Tibial nerve (tissue), 4 donors: ENCODE data around the gene GTSF1L. TPM values are rescaled to one million over a fixed set of nuclear protein-coding genes. Genes with fewer than 3 reads are reported as not detected.

Experiments used
- DNase-seq, 2 donors: peaks; one replicate each; pipeline ENCODE4 v3.0.0-alpha.2; 2019; ENCODE audit warnings: low spot score in 2 of 2
- H3K27ac ChIP-seq, 4 donors: fragments of 200-600 bp; sonication (generic) in 3 of 4; one replicate each; pipeline ENCODE4 v1.5.1; 2017 to 2019; ENCODE audit warnings: mild to moderate bottlenecking in 1 of 4
- H3K27me3 ChIP-seq, 2 donors: fragments of 200-600 bp; sonication (generic) in 1 of 2; one replicate each; pipeline versions ENCODE4 v1.5.1 to v1.6.0; 2017 to 2019
- H3K36me3 ChIP-seq, 3 donors: fragments of 200-600 bp; sonication (generic); one replicate each; pipeline ENCODE4 v1.5.1; 2018 to 2019
- H3K4me1 ChIP-seq, 4 donors: fragments of 200-600 bp; sonication (generic) in 3 of 4; one replicate each; pipeline ENCODE4 v1.5.1; 2017 to 2019
- H3K4me3 ChIP-seq, 4 donors: fragments of 200-600 bp; sonication (generic) in 3 of 4; one replicate each; pipeline ENCODE4 v1.5.1; 2017 to 2019; ENCODE audit warnings: mild to moderate bottlenecking in 1 of 4, moderate library complexity in 1 of 4
- H3K9me3 ChIP-seq, 4 donors: fragments of 200-600 bp; sonication (generic) in 3 of 4; one replicate each; pipeline ENCODE4 v1.5.1; 2017 to 2019
- CTCF ChIP-seq, 5 experiments: fragments of 200-600 bp in 3 of 5; fragments of 450-650 bp in 2 of 5; sonication (generic) in 3 of 5; IDR thresholded peaks; one replicate each; pipeline ENCODE4 v1.5.1; 2016 to 2019; ENCODE audit warnings: antibody characterized with exemption in 5 of 5, mild to moderate bottlenecking in 3 of 5, moderate library complexity in 2 of 5
- EP300 ChIP-seq, 2 donors: sonication (generic); formaldehyde crosslinking; IDR thresholded peaks; one replicate each; pipeline ENCODE4 v1.6.1; 2017; ENCODE audit warnings: antibody characterized with exemption in 2 of 2, mild to moderate bottlenecking in 1 of 2
- POLR2A ChIP-seq, 2 donors: fragments of 450-650 bp; IDR thresholded peaks; one replicate each; pipeline ENCODE4 v1.6.1; 2017; ENCODE audit warnings: antibody characterized with exemption in 2 of 2, mild to moderate bottlenecking in 2 of 2, moderate library complexity in 2 of 2
- WGBS, 2 donors: methylation state at CpG; one replicate each; pipeline ENCODE4 v1.1.5; 2018; 5-methylcytosine and 5-hydroxymethylcytosine counted together
- total RNA-seq, 4 donors: library from RNA; depleted of rRNA; stranded (reverse); fragments of >200 nt; gene quantifications; one replicate each; pipeline ENCODE4 v1.1.0, GENCODE V29; 2016

The GTSF1L gene
- total RNA-seq, 4 donors from 2014 or later, result not detected

DNA sequence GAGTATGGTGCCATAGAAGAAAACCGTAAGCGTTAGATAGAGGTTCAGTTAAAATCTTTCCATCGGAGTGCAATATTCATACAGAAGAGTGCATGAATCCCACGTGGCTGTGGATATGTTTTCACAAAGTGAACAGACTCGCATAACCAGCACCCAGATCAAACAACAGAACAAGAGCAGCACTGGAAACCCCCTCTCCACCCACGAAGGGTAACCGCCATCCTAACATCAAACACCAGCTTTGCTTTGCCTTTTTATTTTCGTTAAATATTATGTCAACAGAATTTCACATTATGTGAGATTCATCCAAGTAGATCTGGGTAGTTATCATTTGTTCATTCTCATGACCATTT is 4.7 kb downstream of the GTSF1L start:
- WGBS, 2 donors, result 60 to 64% methylated on average over 8 of the region's 8 CpGs
- H3K4me1 ChIP-seq, result no peaks in the 10 kb centered on the region
- H3K36me3 ChIP-seq, result no peaks in the 10 kb centered on the region
- no peak overlapping the region for H3K27ac ChIP-seq
- TF ChIP-seq POLR2A (IDR thresholded peaks at IDR 0.05) (no peak), CTCF (IDR thresholded peaks at IDR 0.05) (no peak), EP300 (IDR thresholded peaks at IDR 0.05) (no peak)
- no peaks in the 10 kb centered on the region for H3K27me3 ChIP-seq
- H3K9me3 ChIP-seq, result no peaks in the 10 kb centered on the region
- DNase-seq, result no peak
- no peak overlapping the region for H3K4me3 ChIP-seq

DNA sequence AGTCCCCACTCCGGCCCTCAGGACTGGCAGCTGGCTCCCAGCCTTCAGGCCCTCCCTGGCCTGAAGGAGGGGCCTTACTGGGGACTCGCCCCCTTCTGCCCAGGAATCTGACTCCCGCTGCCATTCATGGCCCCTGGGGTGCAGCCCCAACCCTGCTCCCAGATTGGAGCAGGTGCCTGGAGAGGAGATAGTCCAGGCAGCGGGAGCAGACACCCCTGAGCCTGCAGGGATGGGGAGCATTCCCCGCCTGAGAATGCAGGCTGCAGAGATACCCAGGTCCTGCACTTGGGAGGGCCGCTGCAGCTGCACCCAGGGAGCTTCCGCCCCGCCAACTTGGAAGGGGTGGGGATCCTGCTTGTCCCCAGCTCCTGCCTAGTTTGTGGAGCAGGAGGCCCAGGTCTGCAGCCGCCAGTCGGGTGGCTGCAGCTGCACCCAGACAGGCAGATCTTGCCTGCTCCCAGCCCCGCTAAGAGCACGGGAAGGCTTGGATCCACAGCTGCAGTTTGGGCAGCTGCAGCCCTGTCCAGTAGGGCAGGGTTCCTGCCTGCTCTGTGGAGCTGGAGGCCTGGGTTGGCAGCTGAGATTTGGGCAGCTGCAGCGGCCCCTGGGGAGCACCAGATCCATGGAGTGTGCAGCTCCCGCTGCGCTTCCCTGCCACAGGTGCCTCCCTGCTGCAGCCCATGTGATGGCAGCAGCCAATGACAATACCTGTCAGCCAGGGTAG is 5.2 kb downstream of the GTSF1L start:
- no peak overlapping the region for H3K4me3 ChIP-seq
- H3K27ac ChIP-seq, result no peak overlapping the region
- 21 to 29% methylated on average over 5 to 6 of the region's 15 CpGs for WGBS, 2 donors
- H3K27me3 ChIP-seq, result no peaks in the 10 kb centered on the region
- H3K9me3 ChIP-seq, result no peaks in the 10 kb centered on the region
- no peak for TF ChIP-seq CTCF (IDR thresholded peaks at IDR 0.05)
- no peak for TF ChIP-seq EP300 (IDR thresholded peaks at IDR 0.05)
- no peak for TF ChIP-seq POLR2A (IDR thresholded peaks at IDR 0.05)
- no peaks in the 10 kb centered on the region for H3K4me1 ChIP-seq
- no peaks in the 10 kb centered on the region for H3K36me3 ChIP-seq
- no peak for DNase-seq

DNA sequence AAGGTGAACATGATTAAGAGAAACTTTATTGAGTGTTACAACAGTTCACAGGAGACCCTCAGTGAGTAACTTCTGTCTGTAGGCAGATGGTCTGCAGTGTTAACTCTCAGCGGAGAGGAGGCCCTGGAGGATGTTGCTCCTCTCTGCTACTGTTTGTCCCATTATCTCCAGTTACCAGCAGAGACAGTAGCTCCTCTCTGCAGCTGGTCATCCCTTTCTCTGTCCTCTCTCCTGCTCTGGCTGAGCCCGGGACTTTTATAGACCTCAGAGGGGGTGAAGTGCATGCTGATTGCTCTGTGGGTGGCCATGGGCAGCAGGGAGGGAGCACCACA is 5.7 kb downstream of the GTSF1L start:
- no peak for DNase-seq
- H3K27me3 ChIP-seq, result no peaks in the 10 kb centered on the region
- no peak overlapping the region for H3K4me3 ChIP-seq
- no peaks in the 10 kb centered on the region for H3K36me3 ChIP-seq
- WGBS, 2 donors, result 0 to 9% methylated on average over 2 of the region's 2 CpGs
- H3K9me3 ChIP-seq, result no peaks in the 10 kb centered on the region
- no peaks in the 10 kb centered on the region for H3K4me1 ChIP-seq
- no peak overlapping the region for H3K27ac ChIP-seq
- TF ChIP-seq CTCF (IDR thresholded peaks at IDR 0.05) (no peak), EP300 (IDR thresholded peaks at IDR 0.05) (no peak), POLR2A (IDR thresholded peaks at IDR 0.05) (no peak)

GRCh38 chr20:43720007-43720406 is 6.8 kb downstream of the GTSF1L start:
- no peaks in the 10 kb centered on the region for H3K27me3 ChIP-seq
- no peaks in the 10 kb centered on the region for H3K9me3 ChIP-seq
- 89 to 100% methylated on average over 1 of the region's 1 CpG for WGBS, 2 donors
- no peak for DNase-seq
- no peaks in the 10 kb centered on the region for H3K36me3 ChIP-seq
- TF ChIP-seq CTCF (IDR thresholded peaks at IDR 0.05), result no peak
- TF ChIP-seq EP300 (IDR thresholded peaks at IDR 0.05), result no peak
- no peak for TF ChIP-seq POLR2A (IDR thresholded peaks at IDR 0.05)
- no peaks in the 10 kb centered on the region for H3K4me1 ChIP-seq
- H3K4me3 ChIP-seq, result no peak overlapping the region
- H3K27ac ChIP-seq, result no peak overlapping the region

DNA sequence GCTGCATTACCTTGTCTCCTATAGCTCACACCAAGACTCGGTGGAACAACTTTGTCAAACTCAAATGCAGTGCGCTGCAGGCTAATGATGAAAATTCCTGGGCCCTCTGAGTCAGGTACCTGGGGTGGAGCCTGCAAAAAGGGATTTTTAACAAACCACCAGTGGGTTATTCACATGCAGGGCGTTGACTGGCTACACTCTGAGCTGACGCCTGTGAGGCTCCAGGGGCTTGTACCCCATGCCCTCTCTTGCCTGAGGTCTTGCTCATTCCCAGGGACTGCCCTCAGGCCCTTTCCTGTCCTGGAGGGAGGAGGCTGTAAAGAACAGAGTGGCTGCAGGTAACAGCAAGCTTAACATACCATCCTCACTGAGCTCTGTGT is 9.2 kb downstream of the GTSF1L start:
- no peaks in the 10 kb centered on the region for H3K4me1 ChIP-seq
- 91 to 98% methylated on average over 4 of the region's 4 CpGs for WGBS, 2 donors
- H3K27ac ChIP-seq, result no peak overlapping the region
- no peaks in the 10 kb centered on the region for H3K36me3 ChIP-seq
- DNase-seq, result no peak
- H3K9me3 ChIP-seq, result no peaks in the 10 kb centered on the region
- TF ChIP-seq CTCF (IDR thresholded peaks at IDR 0.05) (no peak), EP300 (IDR thresholded peaks at IDR 0.05) (no peak), POLR2A (IDR thresholded peaks at IDR 0.05) (no peak)
- no peaks in the 10 kb centered on the region for H3K27me3 ChIP-seq
- H3K4me3 ChIP-seq, result no peak overlapping the region
